Activated naive CD8-positive, alpha-beta T cell treated with anti-CD3 and anti-CD28 coated beads for 36 hours (primary cell): ENCODE data around the gene CACNB3. TPM values are rescaled to one million over a fixed set of nuclear protein-coding genes. Genes with fewer than 3 reads are reported as not detected.
"Not testable (repeated sequence)": the region's sequence is repeated elsewhere in the genome, so short reads cannot be mapped to it uniquely, and the experiment has no call there.

Experiments used
- DNase-seq: peaks from one replicate; pipeline ENCODE4 v3.0.0; 2021
- H3K27ac Mint-ChIP-seq: one replicate; pipeline ENCODE4 v1.8.0; 2022; ENCODE audit warnings: mild to moderate bottlenecking, moderate library complexity, mixed read lengths
- H3K27me3 Mint-ChIP-seq: one replicate; pipeline ENCODE4 v1.8.0; 2022; ENCODE audit warnings: mild to moderate bottlenecking, mixed read lengths
- H3K36me3 Mint-ChIP-seq: one replicate; pipeline ENCODE4 v1.8.0; 2021; ENCODE audit warnings: mild to moderate bottlenecking, mixed read lengths
- H3K4me1 Mint-ChIP-seq: one replicate; pipeline ENCODE4 v1.8.0; 2021; ENCODE audit warnings: mixed read lengths
- H3K4me3 Mint-ChIP-seq: one replicate; pipeline ENCODE4 v1.8.0; 2022; ENCODE audit warnings: mild to moderate bottlenecking, moderate library complexity, mixed read lengths
- H3K9me3 Mint-ChIP-seq: one replicate; pipeline ENCODE4 v1.8.0; 2022; ENCODE audit warnings: mixed read lengths
- total RNA-seq, 2 experiments: library from RNA; stranded (reverse); gene quantifications; one replicate each; pipeline ENCODE4 v1.2.3, GENCODE V29; 2021

The CACNB3 gene
- total RNA-seq, 2 experiments from 2014 or later: 4.4 to 4.6 TPM

DNA sequence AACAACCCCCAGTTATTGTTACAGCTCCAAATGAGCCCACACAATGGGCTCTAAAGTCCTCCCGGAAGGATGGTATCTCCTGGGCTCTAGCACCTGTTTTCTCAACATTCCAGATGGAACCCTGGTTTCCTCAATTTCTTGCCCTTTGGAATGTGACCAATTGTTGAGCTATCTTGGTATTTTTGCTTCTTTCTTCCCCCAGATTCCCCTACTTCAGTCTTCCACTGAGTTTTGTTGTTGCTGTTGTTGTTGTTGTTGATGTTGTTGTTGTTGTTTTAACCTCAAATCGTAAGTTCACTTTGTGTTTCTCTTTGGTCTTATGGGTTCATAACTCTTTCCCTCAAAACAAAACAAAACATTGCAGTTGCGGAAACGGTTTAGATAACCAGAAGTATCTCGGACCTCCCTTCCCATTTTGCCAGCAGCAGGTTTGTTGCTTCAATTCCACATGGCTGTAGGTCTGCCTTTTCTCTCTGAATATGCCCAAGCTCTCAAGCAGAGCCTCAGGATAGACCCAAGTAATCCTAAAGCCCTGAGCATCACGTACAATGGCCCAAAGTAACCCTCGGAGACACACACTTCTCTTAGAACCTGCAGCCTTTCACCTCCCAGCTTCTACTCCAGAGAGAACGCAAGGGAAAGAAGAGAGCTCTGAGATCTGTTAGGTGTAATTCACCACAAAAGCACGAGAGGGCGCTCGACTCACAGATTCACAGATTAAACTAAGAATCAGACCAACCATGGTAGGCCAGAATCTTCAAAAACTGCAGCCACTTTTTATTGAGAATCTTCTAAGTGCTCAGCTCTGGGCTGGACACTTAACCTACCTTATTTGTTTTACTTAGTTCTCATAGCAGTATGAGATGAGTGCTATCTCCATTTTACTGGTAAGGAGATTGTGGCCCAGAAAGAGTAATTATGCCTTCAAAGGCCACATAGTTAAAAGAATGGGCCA is 34.7 kb downstream of the CACNB3 start:
- peak; percentile 79 for DNase-seq
- H3K27ac Mint-ChIP-seq: peak overlapping the region; percentile 93
- H3K9me3 Mint-ChIP-seq: no peaks in the 10 kb centered on the region
- no peaks in the 10 kb centered on the region for H3K27me3 Mint-ChIP-seq
- peak overlapping the region; percentile 94 for H3K4me3 Mint-ChIP-seq
- H3K36me3 Mint-ChIP-seq: peaks cover 15% of the 10 kb centered on the region
- H3K4me1 Mint-ChIP-seq: peaks cover 26% of the 10 kb centered on the region

DNA sequence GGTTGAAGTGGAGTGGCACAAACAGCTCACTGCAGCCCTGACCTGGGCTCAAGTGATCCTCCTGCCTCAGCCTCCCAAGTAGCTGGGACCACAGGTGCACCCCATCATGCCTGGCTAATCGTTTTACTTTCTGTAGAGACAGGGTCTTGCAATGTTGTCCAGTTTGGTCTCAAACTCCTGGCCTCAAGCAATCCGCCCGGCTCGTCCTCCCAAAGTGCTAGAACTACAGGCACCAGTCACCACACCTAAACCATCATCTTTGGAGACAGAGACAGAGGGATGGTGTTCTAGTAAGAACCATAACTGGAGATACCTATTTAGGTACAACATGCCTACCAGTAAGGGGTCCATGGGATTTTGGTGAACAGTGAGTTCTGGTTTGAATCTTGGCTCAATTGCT is 36.2 kb downstream of the CACNB3 start:
- Mint-ChIP-seq H3K36me3 (peaks cover 15% of the 10 kb centered on the region), H3K27ac (no peak overlapping the region), H3K9me3 (no peaks in the 10 kb centered on the region), H3K4me1 (peaks cover 24% of the 10 kb centered on the region), H3K27me3 (no peaks in the 10 kb centered on the region), H3K4me3 (no peak overlapping the region)
- DNase-seq: no peak

DNA sequence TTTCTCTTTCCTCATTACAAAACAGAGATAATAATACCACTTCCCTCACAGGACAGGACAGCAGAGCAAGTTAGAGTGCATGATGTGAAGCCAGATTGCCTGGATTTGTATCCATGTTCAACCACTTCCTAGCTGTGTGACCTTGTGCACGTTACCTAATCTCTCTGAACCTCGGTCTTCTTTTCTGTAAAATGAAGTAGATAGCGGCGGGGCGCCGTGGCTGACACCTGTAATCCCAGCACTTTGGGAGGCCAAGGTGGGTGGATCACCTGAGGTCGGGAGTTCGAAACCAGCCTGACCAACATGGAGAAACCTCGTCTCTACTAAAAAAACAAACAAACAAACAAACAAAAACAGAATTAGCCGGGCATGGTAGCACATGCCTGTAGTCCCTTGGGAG is 36.6 kb downstream of the CACNB3 start:
- not testable (repeated sequence) for H3K27ac Mint-ChIP-seq, H3K4me3 Mint-ChIP-seq, DNase-seq, H3K9me3 Mint-ChIP-seq, H3K27me3 Mint-ChIP-seq
- H3K4me1 Mint-ChIP-seq: peaks cover 20% of the 10 kb centered on the region
- peaks cover 11% of the 10 kb centered on the region for H3K36me3 Mint-ChIP-seq

- H3K27ac Mint-ChIP-seq: no peak overlapping the region
- H3K4me1 Mint-ChIP-seq: peaks cover 10% of the 10 kb centered on the region
- H3K36me3 Mint-ChIP-seq: peaks cover 3% of the 10 kb centered on the region
- no peaks in the 10 kb centered on the region for H3K9me3 Mint-ChIP-seq
- DNase-seq: no peak
- no peak overlapping the region for H3K4me3 Mint-ChIP-seq
- peaks cover under 1% of the 10 kb centered on the region for H3K27me3 Mint-ChIP-seq
Measured at GRCh38 chr12:48856379-48856778, 38.1 kb downstream of the CACNB3 start.

DNA sequence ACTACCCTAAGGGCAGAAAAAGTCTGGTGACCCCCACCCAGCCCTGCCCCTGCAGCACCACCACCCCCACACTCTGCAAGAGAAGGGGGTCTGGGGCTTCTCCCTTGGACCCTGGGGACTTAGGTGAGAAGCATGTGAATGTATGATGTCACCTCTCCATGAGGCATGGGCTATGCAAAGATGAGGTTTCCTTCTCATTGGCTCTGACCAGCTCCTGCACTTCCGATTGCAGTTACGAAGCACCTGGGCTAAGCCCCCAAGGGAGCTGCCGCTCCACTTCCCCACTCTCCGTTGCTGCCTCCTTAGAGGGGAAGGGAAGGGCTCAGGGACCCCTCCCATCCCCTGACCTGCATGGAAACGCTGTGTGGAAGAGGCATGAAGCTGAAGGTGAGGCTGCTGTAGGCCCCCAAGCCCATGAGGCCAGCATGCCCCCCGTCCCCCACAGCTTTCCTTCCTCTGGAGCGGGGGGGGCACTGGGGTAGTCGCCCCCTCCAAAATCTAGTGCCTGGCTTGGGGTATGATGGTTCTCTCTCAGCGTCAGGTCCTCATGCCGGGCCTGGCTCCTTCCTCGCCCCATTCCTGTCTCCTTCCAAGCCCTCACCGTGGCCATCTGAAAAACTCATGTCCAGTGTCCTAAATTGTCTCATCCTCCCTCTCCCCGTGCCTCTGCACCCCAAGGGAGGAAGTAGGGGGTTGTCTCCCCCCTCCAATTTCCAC is 39.1 kb downstream of the CACNB3 start:
- no peak for DNase-seq
- H3K9me3 Mint-ChIP-seq: no peaks in the 10 kb centered on the region
- no peak overlapping the region for H3K4me3 Mint-ChIP-seq
- H3K27ac Mint-ChIP-seq: no peak overlapping the region
- H3K36me3 Mint-ChIP-seq: peaks cover 10% of the 10 kb centered on the region
- peaks cover 11% of the 10 kb centered on the region for H3K27me3 Mint-ChIP-seq
- H3K4me1 Mint-ChIP-seq: peaks cover 10% of the 10 kb centered on the region

DNA sequence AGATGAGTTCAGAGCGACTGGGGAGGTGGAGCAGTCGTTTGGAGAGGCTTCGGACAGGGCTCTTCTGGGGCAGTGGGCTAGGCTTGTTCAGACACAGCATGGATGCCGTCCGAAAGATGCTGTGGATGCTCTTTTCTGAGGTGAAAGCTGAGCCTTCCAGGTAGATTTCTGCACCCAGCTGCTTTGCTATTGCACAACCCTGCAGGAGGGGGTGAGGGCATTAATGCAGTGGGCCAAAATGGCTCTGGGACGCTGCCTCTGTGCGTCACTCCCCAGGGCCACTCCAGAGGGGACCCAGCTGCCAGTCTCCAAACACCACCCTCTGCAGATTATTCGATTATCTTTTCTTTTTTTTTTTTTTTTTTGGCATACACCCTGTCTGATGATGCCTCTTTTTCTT is 39.7 kb downstream of the CACNB3 start:
- Mint-ChIP-seq H3K4me1 (peaks cover 5% of the 10 kb centered on the region), H3K4me3 (no peak overlapping the region), H3K27me3 (peaks cover 17% of the 10 kb centered on the region), H3K9me3 (no peaks in the 10 kb centered on the region), H3K27ac (no peak overlapping the region), H3K36me3 (peaks cover 10% of the 10 kb centered on the region)
- DNase-seq: no peak

GRCh38 chr12:48859607-48860006 is 41.3 kb downstream of the CACNB3 start:
- no peak overlapping the region for H3K27ac Mint-ChIP-seq
- no peak overlapping the region for H3K4me3 Mint-ChIP-seq
- DNase-seq: no peak
- H3K36me3 Mint-ChIP-seq: peaks cover 10% of the 10 kb centered on the region
- H3K9me3 Mint-ChIP-seq: no peaks in the 10 kb centered on the region
- H3K4me1 Mint-ChIP-seq: peaks cover 6% of the 10 kb centered on the region
- peaks cover 32% of the 10 kb centered on the region for H3K27me3 Mint-ChIP-seq

DNA sequence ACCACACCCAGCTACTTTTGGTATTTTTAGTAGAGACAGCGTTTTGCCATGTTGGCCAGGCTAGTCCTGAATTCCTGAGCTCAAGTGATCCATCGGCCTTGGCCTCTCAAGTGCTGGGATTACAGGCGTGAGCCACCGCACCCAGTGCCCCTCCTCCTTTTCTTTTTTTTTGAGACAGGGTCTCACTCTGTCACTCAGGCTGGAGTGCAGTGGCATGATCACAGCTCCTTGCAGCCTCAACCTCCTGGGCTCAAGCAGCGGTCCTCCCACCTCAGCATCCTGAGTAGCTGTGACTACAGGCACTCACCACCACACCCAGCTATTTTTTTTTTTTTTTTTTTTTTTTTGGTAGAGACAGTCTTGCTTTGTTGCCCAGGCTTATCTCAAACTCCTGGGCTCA is 41.9 kb downstream of the CACNB3 start:
- H3K36me3 Mint-ChIP-seq, H3K9me3 Mint-ChIP-seq, H3K4me3 Mint-ChIP-seq, DNase-seq, H3K27ac Mint-ChIP-seq: not testable (repeated sequence)
- Mint-ChIP-seq H3K27me3 (peaks cover 38% of the 10 kb centered on the region), H3K4me1 (peaks cover 12% of the 10 kb centered on the region)

DNA sequence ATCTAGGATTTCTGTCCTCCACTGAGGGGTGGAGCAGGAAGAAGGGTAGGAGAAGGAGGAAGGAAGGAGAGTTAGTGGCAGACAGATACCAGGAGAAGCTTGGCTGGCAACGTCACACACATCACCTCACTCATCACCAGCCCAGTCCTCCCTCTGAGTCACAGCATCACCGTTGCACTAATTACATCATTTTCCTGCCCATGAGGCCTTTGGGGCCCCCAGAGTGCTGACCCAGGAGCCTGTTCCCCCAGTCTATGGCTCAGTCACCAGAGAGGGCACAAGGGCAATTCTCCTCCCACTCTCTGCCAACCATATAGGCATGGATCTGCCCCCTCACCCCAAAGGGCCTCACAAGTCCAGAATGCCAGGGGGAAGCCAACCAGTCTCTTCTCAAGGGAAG is 42.8 kb downstream of the CACNB3 start:
- Mint-ChIP-seq H3K27ac (no peak overlapping the region), H3K36me3 (peaks cover 10% of the 10 kb centered on the region), H3K9me3 (no peaks in the 10 kb centered on the region), H3K4me1 (peaks cover 19% of the 10 kb centered on the region), H3K27me3 (peaks cover 38% of the 10 kb centered on the region), H3K4me3 (no peak overlapping the region)
- DNase-seq: no peak

DNA sequence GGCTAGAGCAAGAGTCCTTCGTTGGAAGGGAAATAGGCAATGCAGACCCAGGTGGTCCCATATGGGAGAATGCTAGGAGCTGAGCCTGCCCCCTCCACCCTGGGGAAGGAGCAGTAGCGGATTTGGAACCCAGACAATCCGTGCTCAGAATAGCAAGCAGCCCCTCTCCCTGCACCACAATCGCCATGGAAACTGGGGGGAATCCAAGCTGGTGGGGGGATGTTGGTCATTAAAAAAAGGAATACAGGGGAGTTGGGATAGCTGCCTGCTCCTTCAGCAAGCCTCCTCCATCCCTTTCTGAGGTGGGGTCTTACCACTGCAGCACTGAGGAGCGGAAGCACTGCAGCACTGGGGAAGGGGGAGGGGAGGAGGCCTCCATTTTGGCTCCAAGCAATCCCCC is 44.5 kb downstream of the CACNB3 start:
- no peaks in the 10 kb centered on the region for H3K9me3 Mint-ChIP-seq
- peaks cover 38% of the 10 kb centered on the region for H3K27me3 Mint-ChIP-seq
- H3K36me3 Mint-ChIP-seq: peaks cover 10% of the 10 kb centered on the region
- peaks cover 21% of the 10 kb centered on the region for H3K4me1 Mint-ChIP-seq
- H3K4me3 Mint-ChIP-seq: no peak overlapping the region
- H3K27ac Mint-ChIP-seq: no peak overlapping the region
- DNase-seq: no peak

DNA sequence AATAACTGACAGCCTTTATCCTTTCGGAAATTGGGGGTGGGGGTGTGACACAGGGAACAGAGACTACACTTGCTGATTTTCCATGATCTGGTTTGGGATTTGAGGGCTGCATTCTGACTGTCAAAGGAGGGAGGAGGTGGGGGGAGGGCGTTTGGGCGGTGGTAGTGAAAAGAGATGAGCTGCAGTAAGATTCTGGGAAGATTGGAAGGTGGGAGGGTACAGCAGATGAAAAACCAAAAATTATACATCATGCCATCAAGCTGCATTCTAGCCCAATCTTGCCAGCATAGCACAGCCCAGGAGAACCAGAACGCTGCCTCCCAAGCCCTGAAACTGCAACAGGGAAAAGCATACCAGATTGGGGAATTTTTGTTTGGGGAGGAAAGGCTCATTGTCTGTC is 45.0 kb downstream of the CACNB3 start:
- Mint-ChIP-seq H3K4me1 (peaks cover 21% of the 10 kb centered on the region), H3K27ac (no peak overlapping the region), H3K9me3 (no peaks in the 10 kb centered on the region), H3K36me3 (peaks cover 10% of the 10 kb centered on the region), H3K27me3 (peaks cover 38% of the 10 kb centered on the region), H3K4me3 (no peak overlapping the region)
- DNase-seq: no peak

- H3K36me3 Mint-ChIP-seq: peaks cover 10% of the 10 kb centered on the region
- H3K9me3 Mint-ChIP-seq: no peaks in the 10 kb centered on the region
- H3K4me1 Mint-ChIP-seq: peaks cover 21% of the 10 kb centered on the region
- H3K27ac Mint-ChIP-seq: peak within 1 kb of the TSS; percentile 92
- DNase-seq: peak; percentile 86
- H3K4me3 Mint-ChIP-seq: peak within 1 kb of the TSS; percentile 90
- peaks cover 38% of the 10 kb centered on the region for H3K27me3 Mint-ChIP-seq
Measured at GRCh38 chr12:48865281-48866051, 47.2 kb downstream of the CACNB3 start, which contains the start of gene RND1. TSS of gene RND1 (minus strand) at chr12:48865870. CDS start at chr12:48865767, 103 bp downstream.

GRCh38 chr12:48866052-48866711 is 47.9 kb downstream of the CACNB3 start:
- Mint-ChIP-seq H3K27ac (peak overlapping the region; percentile 92), H3K4me1 (peaks cover 21% of the 10 kb centered on the region), H3K27me3 (peaks cover 38% of the 10 kb centered on the region), H3K4me3 (peak overlapping the region; percentile 90), H3K9me3 (no peaks in the 10 kb centered on the region), H3K36me3 (peaks cover 8% of the 10 kb centered on the region)
- no peak for DNase-seq

DNA sequence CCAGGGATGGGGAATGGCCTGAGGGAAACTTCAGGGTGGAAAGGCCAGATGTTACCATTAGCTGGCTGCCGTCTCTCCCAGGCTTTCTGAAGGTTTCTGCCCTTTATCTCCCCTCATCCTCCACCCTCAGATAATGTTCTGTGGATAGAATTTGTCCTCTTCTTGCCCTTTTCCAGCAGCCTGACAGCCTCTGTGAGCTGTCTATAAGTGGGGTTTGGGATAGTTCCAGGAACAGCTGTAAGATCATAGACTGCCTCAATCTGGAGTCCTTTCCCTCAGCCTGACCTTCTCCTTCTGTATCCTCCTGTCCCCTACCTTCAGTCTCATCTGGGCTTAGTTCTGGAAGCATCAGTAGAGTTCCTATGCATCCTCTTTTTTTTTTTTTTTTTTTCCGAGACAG is 50.2 kb downstream of the CACNB3 start:
- H3K4me3 Mint-ChIP-seq: no peak overlapping the region
- H3K4me1 Mint-ChIP-seq: peaks cover 21% of the 10 kb centered on the region
- DNase-seq: no peak
- no peaks in the 10 kb centered on the region for H3K9me3 Mint-ChIP-seq
- H3K27ac Mint-ChIP-seq: no peak overlapping the region
- peaks cover 17% of the 10 kb centered on the region for H3K27me3 Mint-ChIP-seq
- no peaks in the 10 kb centered on the region for H3K36me3 Mint-ChIP-seq
